ENCODE measurements around the gene RFK.
"Not testable (repeated sequence)": the region's sequence is repeated elsewhere in the genome, so short reads cannot be mapped to it uniquely, and the experiment has no call there.

Gene RFK

DNA sequence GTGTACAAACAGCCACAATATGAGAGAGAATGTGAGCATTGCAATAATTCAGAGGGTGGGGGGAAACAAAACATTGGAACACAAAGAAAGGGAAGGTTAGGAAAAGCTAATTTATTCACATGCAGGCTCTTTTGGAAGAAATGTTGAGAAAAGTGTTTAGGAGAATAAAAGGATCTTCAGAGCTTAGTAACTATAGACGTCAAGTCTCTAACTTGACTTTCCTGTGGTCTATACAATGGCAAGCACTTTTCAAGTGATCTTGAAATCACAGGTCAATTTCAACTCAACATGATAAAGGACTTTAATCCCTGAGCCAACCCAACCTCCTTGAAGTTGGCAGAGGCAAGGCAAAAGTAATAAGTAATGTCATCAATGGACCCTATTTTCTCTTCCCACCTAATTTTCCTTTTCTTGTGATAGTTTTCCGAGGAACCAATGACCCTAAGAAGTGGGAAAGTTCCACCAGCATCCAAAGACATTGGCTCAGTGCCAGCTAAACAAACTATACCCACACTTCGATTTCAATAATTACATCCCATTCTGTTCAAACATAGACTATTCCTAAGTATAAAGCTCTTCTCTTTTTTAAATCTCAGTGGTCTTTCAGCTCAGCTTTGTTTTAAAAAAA is 23.7 kb downstream of the RFK start:
- DNase-seq (ENCODE audit: low read depth): no peak

DNA sequence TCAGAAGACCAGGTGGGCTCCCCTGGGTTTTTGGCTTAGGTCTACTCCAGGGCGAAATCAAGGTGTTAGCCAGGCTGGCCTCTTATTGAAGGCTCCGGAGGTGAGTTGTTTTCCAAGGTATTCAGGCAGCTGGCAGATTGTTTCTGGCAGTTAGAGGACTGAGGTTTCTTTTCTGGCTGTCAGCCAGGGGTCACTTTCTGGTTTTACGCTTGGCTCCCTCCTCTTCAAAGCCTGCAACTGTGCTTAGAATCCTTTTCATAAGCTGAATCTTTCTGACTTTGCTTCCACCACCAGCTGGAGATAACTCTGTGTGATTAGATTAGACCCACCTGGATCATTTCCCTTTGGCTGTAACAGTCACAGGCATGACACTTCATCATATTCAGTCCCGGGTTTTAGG is 24.6 kb downstream of the RFK start:
- DNase-seq (ENCODE audit: low read depth): no peak

DNA sequence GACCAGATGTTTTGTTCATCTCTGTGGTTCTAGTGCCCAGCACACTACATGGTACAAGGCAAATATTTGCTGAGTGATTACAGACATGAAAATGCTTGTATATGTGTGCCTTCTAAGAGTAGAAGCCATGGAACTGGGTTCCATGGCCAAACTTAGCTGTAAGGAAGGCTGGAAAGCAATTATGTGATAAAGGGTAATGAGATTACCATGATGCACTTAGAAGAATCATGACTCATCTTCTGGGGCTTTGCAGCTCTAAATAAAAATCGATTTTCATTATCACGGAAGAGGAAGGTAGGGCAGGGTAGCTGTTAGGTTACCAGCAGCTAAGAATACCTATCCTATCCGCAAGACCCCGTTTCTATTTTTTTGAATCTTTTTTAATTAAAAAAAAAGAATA is 28.0 kb downstream of the RFK start:
- no peak for DNase-seq (ENCODE audit: low read depth)

DNA sequence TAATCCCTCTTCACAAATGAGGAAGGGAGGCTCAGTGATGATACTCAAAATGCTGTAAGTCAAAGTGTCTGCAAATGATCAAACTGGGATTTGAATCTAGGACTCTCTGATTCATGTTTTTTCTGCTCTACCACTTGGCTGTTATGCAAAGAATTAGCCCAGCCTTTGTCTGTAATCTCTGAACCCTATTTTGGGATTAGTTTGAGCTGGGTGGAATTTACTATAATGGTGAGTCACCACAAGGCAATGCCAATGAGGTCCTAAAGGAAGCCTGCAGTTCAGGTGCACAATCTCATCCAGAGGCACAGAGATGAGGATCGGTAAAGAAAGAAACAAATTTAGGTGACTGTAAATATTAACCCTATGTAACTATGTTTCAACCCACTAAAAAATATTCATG is 29.2 kb downstream of the RFK start:
- DNase-seq (ENCODE audit: low read depth): no peak

DNA sequence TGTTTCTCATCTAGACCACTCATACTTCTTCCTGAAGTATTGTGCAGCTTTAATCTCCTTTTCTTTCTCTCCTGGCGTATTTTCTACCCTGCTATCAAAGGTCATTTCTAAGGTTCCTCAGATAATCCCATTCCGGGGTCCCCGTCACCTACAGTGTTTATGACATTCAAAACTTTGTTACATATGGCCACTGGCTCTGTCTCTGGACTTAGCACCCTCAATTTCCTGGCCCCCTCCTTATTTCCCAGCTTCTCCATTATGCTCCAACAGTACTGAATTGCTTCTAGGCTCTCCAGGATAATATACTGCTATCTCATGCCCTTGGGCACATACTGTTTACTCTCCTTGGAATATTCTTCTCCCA is 31.2 kb downstream of the RFK start:
- no peak for DNase-seq (ENCODE audit: low read depth)

DNA sequence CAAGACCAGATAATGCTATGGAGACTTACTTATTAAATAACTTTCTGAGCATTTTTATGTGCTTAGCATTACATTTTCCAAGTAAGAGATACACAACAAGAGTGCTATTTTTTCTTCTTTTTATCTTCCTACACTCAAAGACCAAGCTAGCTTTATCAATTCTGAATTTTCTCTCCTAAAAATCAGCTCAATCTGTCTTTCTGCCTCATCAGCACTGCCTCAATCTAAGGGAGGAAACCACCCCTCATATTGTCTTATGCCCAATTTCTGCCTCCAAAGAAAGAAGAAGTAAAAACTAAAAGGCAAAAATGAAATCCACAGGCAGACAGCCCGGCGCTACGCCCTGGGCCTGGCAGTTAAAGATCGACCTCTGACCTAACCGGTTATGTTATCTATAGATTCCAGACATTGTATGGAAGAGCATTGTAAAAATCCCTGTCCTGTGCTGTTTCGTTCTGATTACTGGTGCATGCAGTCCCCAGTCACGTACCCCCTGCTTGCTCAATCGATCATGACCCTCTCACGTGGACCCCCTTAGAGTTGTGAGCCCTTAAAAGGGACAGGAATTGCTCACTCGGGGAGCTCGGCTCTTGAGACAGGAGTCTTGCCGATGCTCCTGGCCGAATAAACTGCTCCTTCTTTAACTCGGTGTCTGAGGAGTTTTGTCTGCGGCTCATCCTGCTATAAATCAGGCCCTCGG is 31.7 kb downstream of the RFK start:
- not testable (repeated sequence) for DNase-seq (ENCODE audit: low read depth)

DNA sequence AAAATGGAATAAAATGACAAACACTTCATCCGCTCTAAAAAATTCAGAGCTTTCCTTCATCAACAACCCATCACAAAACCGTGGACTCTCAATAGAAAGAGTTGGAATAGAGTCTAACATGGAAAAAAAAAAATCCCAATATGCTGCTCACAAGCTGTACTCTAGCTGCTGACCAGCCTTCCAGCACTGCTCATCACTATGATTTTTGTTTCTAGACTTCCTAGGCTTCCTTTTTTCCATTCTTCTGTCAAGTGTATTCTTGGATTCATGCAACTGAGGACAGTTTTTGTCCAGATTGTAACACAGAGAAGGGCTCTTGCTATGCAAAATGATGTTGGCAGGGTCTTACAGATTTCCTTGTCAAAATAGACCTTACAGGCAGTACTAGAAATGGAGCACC is 34.5 kb downstream of the RFK start:
- no peak for DNase-seq (ENCODE audit: low read depth)

DNA sequence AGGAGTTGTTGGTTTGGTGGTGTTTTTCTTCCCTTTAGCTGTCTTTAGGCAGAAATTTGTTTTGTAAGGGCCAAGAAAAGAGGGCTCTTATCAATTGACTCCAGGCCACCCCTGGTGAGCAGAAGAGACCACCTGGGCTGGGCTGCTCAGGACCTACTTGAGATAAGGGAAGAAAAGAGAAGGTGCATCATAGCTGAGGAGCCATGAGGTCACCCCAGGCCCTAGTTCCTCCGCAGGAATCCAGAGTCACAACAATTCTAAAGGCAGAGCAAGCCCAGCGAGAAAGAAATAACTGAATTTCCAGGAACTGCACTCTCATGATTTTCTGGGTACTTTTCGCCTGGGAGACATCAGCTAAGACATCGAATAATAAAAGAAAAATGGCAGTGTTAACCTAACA is 34.9 kb downstream of the RFK start:
- DNase-seq (ENCODE audit: low read depth): no peak

DNA sequence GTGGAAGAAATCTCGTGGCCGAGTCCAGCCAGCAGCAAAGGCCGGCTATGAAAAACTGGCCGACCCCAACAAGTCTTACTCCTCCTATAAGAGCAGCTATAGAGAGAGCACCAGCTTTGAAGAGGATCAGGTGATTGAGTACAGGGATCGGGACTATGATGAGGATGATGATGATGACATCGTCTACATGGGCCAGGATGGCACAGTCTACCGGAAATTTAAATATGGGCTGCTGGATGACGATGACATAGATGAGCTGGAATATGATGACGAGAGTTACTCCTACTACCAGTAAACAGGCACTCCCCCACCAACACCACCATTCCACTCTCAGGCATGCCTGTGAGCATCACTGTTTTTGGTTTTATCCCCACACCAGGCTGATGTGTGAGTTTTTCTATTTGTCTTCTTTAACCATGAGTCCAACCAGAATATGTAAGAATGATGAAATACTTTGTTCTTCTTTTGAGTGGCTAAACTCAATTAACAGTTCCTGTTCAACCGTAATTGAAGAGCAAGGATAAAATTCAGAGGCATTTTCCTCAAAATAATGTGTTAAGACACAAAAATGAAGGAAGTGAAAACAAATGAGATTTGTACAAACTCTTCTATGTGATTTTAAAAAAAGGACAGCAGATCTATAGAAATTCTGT is 35.5 kb downstream of the RFK start:
- DNase-seq (ENCODE audit: low read depth): no peak

DNA sequence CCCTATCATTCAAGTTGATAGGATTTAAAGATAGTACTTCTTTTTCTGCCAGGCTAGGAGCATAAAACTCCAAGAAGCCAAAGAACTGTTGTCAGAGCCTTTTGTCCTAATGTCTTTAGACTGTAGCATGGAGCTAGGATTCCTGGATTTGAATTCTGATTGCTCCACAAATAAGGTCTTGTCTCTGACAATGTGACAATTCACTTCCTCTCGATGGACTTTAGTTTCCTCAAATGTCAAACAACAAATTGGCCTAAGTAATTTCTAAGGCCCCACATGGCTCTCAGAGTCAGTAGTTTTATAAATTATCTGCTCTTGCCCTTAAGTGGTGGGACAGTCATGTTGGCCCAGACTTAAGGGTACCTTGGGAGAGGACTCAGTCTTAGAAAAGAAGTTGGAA is 36.7 kb downstream of the RFK start:
- no peak for DNase-seq (ENCODE audit: low read depth)

DNA sequence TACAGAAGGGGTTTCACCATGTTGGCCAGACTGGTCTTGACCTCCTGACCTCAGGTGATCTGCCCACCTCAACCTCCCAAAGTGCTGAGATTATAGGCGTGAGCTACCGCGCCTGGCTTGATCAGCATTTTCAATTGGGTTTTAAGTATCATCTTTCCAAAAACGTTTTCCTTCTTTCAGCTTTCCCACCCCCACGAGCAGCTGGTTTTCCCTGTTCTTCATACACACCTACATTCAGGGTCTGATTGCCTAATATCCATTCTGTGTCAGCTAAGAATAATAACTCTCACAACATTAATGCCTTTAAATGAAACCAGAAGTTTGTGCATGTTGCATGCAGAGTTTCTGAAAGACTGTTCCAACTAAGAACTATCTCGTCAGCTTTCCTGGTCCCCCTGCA is 38.3 kb downstream of the RFK start:
- DNase-seq (ENCODE audit: low read depth): no peak

DNA sequence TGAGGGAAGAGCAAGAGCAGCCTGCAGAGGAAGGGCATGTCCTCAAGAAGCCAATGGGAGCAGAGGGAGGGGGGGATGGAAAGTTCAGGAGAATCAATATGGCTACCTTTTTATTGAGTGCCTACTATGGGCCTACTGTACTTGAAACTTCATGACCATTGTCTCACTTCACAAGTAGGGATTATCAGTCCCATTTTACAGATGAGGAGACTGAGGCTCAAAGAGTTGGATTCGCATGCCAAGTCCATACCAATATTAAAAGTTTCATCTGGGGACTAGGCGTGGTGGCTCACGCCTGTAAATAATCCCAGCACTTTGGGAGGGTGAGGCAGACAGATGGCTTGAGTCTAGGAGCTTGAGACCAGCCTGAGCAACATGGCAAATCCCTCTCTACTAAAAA is 40.0 kb downstream of the RFK start:
- no peak for DNase-seq (ENCODE audit: low read depth)

DNA sequence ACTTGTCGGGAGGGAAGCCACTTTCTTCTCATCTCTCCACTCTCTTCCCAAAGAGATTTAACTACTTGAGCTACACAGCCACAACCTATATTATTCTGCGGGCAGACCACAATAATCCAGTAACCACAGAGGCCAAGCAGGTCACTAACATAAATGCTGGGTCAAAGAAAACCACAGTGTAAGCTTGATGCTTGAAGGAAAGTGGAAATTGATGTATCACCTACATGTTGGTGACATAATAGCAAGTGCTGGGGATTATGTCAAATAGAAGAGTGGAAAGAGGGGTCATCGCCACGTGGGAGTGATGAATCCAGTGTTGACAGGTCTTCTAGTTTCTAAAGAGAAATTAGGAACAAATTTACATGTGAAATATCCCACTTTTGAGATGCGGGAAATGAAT is 40.9 kb downstream of the RFK start:
- no peak for DNase-seq (ENCODE audit: low read depth)

DNA sequence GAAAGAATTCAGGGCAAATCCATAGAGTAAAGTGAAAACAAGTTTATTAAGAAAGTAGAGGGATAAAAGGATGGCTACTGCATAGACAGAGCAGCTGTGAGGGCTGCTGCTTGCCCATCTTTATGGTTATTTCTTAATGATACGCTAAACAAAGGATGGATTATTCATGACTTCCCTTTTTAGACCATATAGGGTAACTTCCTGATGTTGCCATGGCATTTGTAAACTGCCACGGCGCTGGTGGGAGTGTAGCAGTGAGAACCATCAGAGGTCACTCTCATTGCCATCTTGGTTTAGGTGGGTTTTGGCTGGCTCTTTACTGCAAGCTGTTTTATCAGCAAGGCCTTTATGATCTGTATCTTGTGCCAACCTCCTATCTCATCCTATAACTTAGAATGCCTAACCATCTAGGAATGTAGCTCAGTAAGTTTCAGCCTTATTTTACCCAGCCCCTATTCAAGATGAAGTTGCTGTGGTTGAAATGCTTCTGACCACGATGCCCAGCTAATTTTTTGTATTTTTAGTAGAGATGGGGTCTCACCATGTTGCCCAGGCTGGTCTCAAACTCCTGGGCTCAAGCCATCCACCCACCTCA is 42.1 kb downstream of the RFK start:
- no peak for DNase-seq (ENCODE audit: low read depth)

DNA sequence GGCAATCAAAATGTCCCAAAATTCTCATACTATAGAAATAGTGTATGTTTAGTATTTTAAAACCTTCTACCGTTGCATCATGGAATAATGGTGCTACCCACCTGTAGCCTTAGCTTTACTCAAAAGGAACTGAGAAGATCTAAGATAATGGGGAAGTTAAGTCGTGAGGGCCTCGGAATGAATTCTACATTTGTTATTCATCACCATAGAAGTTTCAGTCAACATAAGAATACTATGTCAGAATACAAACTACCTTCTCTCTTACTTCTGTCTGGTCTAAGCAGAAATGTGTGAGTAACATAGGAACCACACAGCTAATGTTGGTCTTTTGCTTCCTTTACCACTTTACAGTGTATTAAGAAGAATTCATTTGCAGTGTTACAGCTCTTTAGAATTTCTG is 43.2 kb downstream of the RFK start:
- DNase-seq (ENCODE audit: low read depth): no peak

DNA sequence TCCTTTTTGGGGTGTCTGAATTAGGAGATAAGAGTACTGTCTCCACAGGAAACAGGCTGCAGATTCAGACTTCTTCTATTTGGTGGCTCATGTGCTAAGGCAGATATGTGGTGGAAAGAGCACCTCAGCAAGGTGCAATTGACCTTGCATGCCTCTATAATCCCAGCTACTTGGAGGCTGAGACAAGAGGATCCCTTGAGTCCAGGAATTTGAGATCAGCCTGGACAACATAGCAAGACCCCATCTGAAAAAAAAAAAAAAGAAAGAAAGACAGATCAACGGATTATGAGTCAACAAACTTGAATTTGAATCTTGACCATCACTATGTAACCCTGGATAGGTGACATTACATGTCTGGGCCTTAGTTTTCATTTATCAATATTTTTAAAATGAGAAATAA is 44.4 kb downstream of the RFK start:
- DNase-seq (ENCODE audit: low read depth): no peak

DNA sequence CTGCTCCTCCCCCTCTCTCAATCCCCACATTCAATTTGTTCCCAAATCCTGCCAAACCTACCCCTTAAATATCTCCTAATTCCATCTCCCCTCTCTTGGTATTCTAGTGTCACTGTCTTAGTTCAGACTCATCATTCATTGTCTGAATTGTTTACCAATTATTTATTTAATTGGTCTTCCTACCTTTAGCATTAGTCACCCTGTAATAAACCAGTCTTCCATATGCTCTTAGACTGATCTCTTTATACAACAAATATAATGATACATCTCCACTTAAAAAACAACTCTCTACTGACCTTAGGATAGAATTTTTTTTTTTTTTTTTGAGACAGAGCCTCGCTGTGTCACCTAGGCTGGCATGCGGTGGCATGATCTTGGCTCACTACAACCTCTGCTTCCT is 51.4 kb downstream of the RFK start:
- DNase-seq (ENCODE audit: low read depth): no peak

DNA sequence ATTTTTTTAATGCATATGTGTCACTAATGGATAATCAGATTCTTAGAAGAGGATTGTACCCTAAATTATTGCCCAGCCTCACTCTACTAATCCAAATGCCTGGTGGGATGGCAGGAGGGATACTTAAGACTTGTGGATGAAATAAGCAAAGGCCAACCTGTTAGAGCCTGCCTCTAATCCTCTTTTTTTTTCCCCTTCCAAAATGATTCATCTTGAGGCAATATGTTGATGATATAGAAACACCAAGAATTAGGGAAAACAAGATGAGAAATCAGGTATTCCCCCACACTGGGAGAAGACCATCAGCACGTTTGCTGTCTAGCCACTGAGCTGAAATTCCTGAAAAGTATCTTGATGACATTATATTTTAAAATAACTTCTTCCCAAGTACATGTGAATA is 52.0 kb downstream of the RFK start:
- DNase-seq (ENCODE audit: low read depth): no peak

DNA sequence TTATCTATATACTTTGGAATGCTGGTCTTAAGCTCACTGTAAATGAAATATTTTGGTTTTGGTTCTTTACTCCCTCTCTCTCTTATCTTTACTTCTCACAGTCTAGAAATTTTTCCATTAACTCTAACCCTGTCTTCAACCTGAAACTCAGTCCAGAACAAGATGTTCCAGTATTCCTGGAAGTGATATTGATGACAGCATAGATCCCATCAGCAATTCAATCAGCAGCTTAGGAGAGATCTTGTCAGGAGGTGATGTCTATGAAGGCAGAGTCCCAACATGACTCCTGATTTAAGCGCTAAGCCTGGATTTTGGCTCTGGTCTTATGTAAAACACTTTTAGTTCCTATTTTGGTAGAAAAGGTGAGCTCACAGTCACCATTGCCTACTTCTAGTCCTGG is 52.6 kb downstream of the RFK start:
- DNase-seq (ENCODE audit: low read depth): no peak

DNA sequence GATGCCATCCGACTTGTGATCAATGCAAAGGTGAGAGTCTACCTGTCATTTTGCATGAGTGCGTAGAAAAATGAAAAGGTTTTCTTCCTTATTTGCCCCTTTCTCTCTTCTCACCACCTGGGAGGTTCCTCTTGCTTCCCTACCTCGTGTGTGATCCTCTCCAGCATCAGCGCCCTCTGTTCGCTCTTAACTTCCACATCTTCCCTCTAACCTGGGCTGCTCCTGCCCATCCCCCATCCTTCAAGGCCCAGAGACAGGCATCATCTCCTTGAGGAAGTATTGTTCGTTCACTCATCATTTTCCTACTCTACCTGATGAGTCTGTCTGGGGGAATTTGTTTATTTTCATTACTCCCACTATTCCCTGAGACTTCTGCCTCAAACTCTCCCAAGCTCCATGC is 55.8 kb downstream of the RFK start:
- no peak for DNase-seq (ENCODE audit: low read depth)

DNA sequence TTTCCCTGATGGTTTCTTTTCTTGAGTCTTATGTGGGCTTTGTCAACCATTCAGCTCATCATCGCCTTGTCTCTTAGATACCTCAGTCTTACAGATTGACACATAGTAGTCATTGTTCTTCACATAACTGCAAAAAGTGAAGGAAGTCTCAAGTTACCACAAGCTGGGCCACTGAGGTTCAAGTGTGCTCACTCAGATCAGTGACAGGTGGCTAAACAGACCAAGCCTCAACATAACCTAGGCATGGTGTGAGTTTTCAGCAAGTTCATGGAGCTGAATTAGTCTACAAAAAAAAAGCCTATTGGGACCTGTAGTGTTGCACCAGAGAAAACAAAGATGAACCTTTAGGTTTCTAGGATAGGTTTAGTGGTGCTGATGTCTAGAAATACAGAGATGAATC is 58.2 kb downstream of the RFK start:
- no peak for DNase-seq (ENCODE audit: low read depth)

Measured in stimulated activated CD8-positive, alpha-beta memory T cell treated with anti-CD3 and anti-CD28 coated beads, Interleukin-12 subunit alpha, Interleukin-12 subunit beta, amount 100 ng/mL, for 1 hour (primary cell).